ENCODE data around the gene ZNF25.

DNA sequence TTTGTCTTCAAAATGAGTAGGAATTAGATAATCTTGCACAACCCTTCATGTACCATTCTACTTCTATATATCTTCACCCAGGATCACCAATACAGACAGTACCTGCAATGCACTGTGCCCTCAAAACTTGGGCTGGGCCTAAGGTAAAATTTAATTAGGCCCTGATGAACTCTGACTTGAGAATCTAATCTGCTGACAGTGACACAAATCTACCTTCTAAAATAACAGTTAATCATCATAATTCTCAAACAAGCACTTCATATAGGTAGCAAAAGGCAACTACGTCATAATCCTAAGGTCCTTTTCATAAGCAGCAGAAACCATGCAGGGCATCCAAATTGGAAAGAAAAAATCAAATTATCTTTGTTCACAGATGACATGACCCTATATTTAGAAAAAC lies 4.1 kb downstream of the ZNF25 start:
- TF ChIP-seq, protein P1, sequence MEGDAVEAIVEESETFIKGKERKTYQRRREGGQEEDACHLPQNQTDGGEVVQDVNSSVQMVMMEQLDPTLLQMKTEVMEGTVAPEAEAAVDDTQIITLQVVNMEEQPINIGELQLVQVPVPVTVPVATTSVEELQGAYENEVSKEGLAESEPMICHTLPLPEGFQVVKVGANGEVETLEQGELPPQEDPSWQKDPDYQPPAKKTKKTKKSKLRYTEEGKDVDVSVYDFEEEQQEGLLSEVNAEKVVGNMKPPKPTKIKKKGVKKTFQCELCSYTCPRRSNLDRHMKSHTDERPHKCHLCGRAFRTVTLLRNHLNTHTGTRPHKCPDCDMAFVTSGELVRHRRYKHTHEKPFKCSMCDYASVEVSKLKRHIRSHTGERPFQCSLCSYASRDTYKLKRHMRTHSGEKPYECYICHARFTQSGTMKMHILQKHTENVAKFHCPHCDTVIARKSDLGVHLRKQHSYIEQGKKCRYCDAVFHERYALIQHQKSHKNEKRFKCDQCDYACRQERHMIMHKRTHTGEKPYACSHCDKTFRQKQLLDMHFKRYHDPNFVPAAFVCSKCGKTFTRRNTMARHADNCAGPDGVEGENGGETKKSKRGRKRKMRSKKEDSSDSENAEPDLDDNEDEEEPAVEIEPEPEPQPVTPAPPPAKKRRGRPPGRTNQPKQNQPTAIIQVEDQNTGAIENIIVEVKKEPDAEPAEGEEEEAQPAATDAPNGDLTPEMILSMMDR (conservative IDR thresholded peaks at IDR 0.05; ENCODE audit: low read depth, low read length), result no peak
- no peak for TF ChIP-seq POLR2A (IDR thresholded peaks at IDR 0.05; ENCODE audit: low read depth, low read length)
